HG02798 (cell line): Measurements from ENCODE around the gene FANK1.

Experiments
- ATAC-seq: cut with Tn5 transposase; IDR thresholded peaks from one replicate; pipeline ENCODE4 v1.9.1; 2021; ENCODE audit warnings: mild to moderate bottlenecking; ENCODE audit not compliant: unreplicated experiment, poor library complexity

FANK1 gene

GRCh38 chr10:125896088-125896934 lies at the start of gene FANK1:
Gene FANK1 (plus strand): TSS chr10:125896564. CDS start chr10:125896643, 79 bp downstream.
- peak; percentile 89 for ATAC-seq

- ATAC-seq: peak; percentile 60
These were observed 49.5 kb upstream of the FANK1 start for GRCh38 chr10:125846894-125847293.

GRCh38 chr10:125848371-125848770 lies 48.0 kb upstream of the FANK1 start:
- ATAC-seq: no peak

GRCh38 chr10:125848857-125849256 lies 47.5 kb upstream of the FANK1 start:
- ATAC-seq: no peak

GRCh38 chr10:125849448-125849847 lies 46.9 kb upstream of the FANK1 start:
- ATAC-seq: no peak

- ATAC-seq: no peak
These were observed 45.3 kb upstream of the FANK1 start for GRCh38 chr10:125850766-125851731.

- no peak for ATAC-seq
These were observed 43.9 kb upstream of the FANK1 start for GRCh38 chr10:125852487-125852886.

- ATAC-seq: no peak
These were observed 39.1 kb upstream of the FANK1 start for GRCh38 chr10:125857185-125857760.

GRCh38 chr10:125859128-125859817 lies 37.1 kb upstream of the FANK1 start:
- ATAC-seq: no peak

GRCh38 chr10:125865120-125865519 lies 31.2 kb upstream of the FANK1 start:
- ATAC-seq: no peak

GRCh38 chr10:125866421-125867029 lies 29.8 kb upstream of the FANK1 start:
- ATAC-seq: no peak

GRCh38 chr10:125868372-125868975 lies 27.9 kb upstream of the FANK1 start:
- no peak for ATAC-seq

- no peak for ATAC-seq
These were observed 25.0 kb upstream of the FANK1 start for GRCh38 chr10:125871338-125871737.

- ATAC-seq: no peak
These were observed 17.2 kb upstream of the FANK1 start for GRCh38 chr10:125878957-125879835.

GRCh38 chr10:125880719-125881118 lies 15.6 kb upstream of the FANK1 start:
- no peak for ATAC-seq

- no peak for ATAC-seq
These were observed 15.2 kb upstream of the FANK1 start, which contains the start of gene DHX32 for GRCh38 chr10:125881192-125881591. Gene DHX32 (minus strand): TSS chr10:125881292. CDS start chr10:125880824, 468 bp downstream.

GRCh38 chr10:125882596-125882995 lies 13.8 kb upstream of the FANK1 start:
- no peak for ATAC-seq

GRCh38 chr10:125883211-125883610 lies 13.2 kb upstream of the FANK1 start:
- ATAC-seq: no peak
